Activated CD4-positive, alpha-beta T cell treated with anti-CD3 and anti-CD28 coated beads, Interleukin-2, amount 10 ng/mL, durations not matched to agents 7 days and 5 days (primary cell): ENCODE results near the gene MTFR2. TPM values are rescaled to one million over a fixed set of nuclear protein-coding genes. Genes with fewer than 3 reads are reported as not detected.
A peak's percentile ranks its signal among the peaks of the same experiment; 100 is the strongest.

Experiments
- CTCF ChIA-PET: fragments of 350-600 bp; sonication (Branson Sonifier 250); formaldehyde crosslinking; loops from one replicate; lab custom pipeline; 2021; ENCODE audit warnings: antibody characterized with exemption; lab: Charles Lee
- POLR2A ChIA-PET: fragments of 350-600 bp; sonication (Branson Sonifier 250); formaldehyde crosslinking; loops from one replicate; lab custom pipeline; 2021; ENCODE audit warnings: antibody characterized with exemption; lab: Charles Lee
- DNase-seq: peaks from one replicate; pipeline ENCODE4 v3.0.0-alpha.2; 2020
- H3K27ac Mint-ChIP-seq: one replicate; pipeline ENCODE4 v1.8.0; 2021; ENCODE audit warnings: mild to moderate bottlenecking, moderate library complexity, mixed read lengths
- H3K27me3 Mint-ChIP-seq: one replicate; pipeline ENCODE4 v1.8.0; 2021; ENCODE audit warnings: mixed read lengths
- H3K36me3 Mint-ChIP-seq: one replicate; pipeline ENCODE4 v1.8.0; 2021; ENCODE audit warnings: low read depth, mixed read lengths
- H3K4me1 Mint-ChIP-seq: one replicate; pipeline ENCODE4 v1.8.0; 2021; ENCODE audit warnings: mixed read lengths
- H3K4me3 Mint-ChIP-seq: one replicate; pipeline ENCODE4 v1.8.0; 2021; ENCODE audit warnings: mild to moderate bottlenecking, moderate library complexity, mixed read lengths
- H3K9me3 Mint-ChIP-seq: one replicate; pipeline ENCODE4 v1.8.0; 2021; ENCODE audit warnings: mixed read lengths
- total RNA-seq, 2 experiments: library from RNA; stranded (reverse); gene quantifications; one replicate each; pipeline ENCODE4 v1.2.3, GENCODE V29; 2021

The MTFR2 gene
- total RNA-seq, 2 experiments from 2014 or later, result 23.9 to 26.3 TPM

DNA sequence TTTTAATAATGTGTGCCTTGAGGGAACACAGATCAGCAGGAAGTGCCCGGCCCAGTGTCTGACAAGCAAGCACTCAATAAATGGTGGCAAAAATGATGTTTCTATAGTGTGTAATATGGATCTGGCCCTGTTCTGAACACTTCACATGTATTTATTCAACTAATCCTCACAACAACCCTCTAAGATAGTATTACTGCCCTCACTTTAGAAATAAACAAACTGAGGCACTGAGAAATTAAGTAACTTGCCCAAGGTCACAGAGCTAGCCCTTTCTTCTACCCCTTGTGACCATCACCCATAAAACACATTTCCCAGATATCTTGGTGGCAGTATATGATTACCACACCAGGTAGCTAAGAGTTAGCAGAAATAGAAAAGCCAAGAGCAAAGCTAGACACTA is 12.8 kb upstream of the MTFR2 start:
- H3K27ac Mint-ChIP-seq, result no peak overlapping the region
- CTCF ChIA-PET, result interaction anchor here (2.5 kb wide), 1 partner anchor 12 kb away, joined by 6 read pairs; the partner anchor contains the start of gene MTFR2

DNA sequence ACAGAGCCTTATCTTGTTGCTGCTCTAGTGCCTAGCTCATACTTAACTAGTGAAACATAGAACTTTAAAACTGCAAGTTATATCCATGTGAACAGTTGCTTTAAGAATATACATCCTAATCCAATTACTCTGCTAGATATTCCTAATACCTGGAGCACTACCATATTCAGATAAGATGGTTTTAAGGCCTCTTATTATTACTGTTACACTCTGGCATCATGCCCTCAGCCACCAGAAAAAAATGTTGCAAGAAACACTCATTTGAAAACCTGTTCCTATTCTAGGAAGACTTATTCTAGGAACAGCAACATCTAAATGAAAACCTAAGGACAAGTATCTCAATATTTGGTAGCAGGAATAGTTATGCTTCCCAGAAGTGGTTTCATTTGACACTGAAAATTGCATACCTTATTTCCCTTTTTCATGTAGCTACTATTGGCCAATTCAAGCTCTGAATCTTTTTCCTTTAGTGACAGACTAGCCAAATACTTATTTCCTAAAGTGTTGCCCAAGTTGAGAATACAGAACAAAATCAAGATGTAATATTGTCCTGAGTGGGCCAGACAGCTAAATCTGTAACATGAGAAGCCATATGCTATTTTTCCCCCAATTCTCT is 4.8 kb upstream of the MTFR2 start:
- H3K36me3 Mint-ChIP-seq, result peaks cover 30% of the 10 kb centered on the region
- no peak overlapping the region for H3K27ac Mint-ChIP-seq
- H3K4me1 Mint-ChIP-seq, result peaks cover 31% of the 10 kb centered on the region
- POLR2A ChIA-PET, result no interaction called here
- H3K27me3 Mint-ChIP-seq, result no peaks in the 10 kb centered on the region
- DNase-seq, result no peak
- CTCF ChIA-PET, result interaction anchor here (0.8 to 1.2 kb wide), 3 partner anchors 17 to 68 kb away, joined by 3 to 4 read pairs (median 3); partner anchors contain the start of gene BCLAF1
- no peak overlapping the region for H3K4me3 Mint-ChIP-seq
- H3K9me3 Mint-ChIP-seq, result no peaks in the 10 kb centered on the region

More for the DNA sequence above, 12.8 kb upstream of the MTFR2 start:
- Mint-ChIP-seq H3K27me3 (no peaks in the 10 kb centered on the region), H3K4me3 (no peak overlapping the region), H3K4me1 (peaks cover 13% of the 10 kb centered on the region), H3K9me3 (no peaks in the 10 kb centered on the region), H3K36me3 (peaks cover 64% of the 10 kb centered on the region)
- DNase-seq, result no peak
- POLR2A ChIA-PET, result no interaction called here

DNA sequence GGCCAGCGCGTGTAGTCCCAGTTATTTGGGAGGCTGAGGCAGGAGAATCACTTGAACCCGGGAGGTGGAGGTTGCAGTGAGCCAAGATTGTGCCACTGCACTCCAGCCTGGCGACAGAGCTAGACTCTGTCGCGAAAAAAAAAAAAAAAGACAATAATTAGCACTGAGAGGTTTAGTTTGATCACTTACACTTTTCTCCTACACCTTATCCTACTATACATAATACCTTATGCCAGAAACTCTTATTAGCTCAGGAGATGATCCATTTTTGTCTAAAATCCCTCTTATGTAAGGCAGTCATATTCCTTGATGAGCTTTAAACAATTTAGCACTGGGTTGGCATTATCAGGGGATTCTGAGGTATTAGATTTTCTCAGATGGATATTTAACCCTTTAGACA is 3.6 kb upstream of the MTFR2 start:
- no peak for DNase-seq
- H3K4me1 Mint-ChIP-seq, result peaks cover 39% of the 10 kb centered on the region
- ChIA-PET CTCF (interaction anchor here (1.4 kb wide), 1 partner anchor 30 kb away, joined by 3 read pairs; no protein-coding TSS in a partner anchor), POLR2A (interaction anchor here (0.6 kb wide), 1 partner anchor 777 kb away, joined by 5 read pairs; no protein-coding TSS in a partner anchor)
- no peaks in the 10 kb centered on the region for H3K9me3 Mint-ChIP-seq
- H3K27ac Mint-ChIP-seq, result no peak overlapping the region
- H3K27me3 Mint-ChIP-seq, result no peaks in the 10 kb centered on the region
- H3K4me3 Mint-ChIP-seq, result no peak overlapping the region
- H3K36me3 Mint-ChIP-seq, result peaks cover 32% of the 10 kb centered on the region

DNA sequence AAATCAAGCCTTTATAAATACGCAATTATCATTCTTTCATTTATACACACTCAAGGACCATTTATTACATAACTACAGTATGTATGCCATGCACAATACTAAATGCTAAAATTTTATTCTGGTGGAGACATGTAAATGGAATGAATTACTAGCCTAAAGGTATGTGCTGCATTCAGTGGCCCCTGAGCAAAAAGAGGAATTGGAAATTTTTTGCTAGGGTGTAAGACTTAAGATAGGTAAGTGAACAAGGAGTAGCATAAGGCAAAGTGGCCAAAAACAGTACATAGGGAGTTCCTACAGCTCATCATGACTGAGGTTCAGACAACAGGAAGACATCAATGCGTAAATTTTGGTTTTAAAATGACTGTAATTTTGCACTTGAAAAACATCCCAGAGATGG is 2.3 kb upstream of the MTFR2 start:
- H3K4me3 Mint-ChIP-seq, result no peak overlapping the region
- H3K27me3 Mint-ChIP-seq, result no peaks in the 10 kb centered on the region
- DNase-seq, result no peak
- ChIA-PET CTCF (interaction anchor here (1.4 to 1.9 kb wide), 4 partner anchors 19 to 36 kb away, joined by 3 to 5 read pairs (median 4); no protein-coding TSS in a partner anchor), POLR2A (interaction anchor here (0.9 kb wide), 1 partner anchor 36 kb away, joined by 4 read pairs; no protein-coding TSS in a partner anchor)
- peaks cover 37% of the 10 kb centered on the region for H3K36me3 Mint-ChIP-seq
- H3K27ac Mint-ChIP-seq, result no peak overlapping the region
- H3K9me3 Mint-ChIP-seq, result no peaks in the 10 kb centered on the region
- peaks cover 52% of the 10 kb centered on the region for H3K4me1 Mint-ChIP-seq

DNA sequence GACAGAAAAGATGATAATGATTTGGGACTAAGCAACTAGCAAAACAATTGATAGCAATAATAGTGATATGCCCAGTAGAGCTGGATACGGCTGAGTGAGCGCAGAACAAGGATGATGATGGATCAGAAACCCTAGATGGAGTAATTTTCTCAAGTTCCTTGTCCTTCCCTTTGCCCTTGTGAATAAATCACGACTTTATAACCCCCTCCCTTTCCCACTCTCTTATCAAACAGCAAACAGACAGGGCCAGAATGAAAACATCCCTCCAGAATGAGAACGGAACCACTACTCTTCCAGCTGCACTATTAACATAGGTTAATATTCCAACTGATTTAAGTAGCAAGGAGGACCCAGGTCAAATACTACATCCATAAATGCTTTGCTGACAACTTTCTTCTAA is 1.3 kb upstream of the MTFR2 start:
- Mint-ChIP-seq H3K4me3 (peak overlapping the region; percentile 89), H3K36me3 (peaks cover 43% of the 10 kb centered on the region), H3K4me1 (peaks cover 56% of the 10 kb centered on the region), H3K9me3 (no peaks in the 10 kb centered on the region), H3K27ac (peak overlapping the region; percentile 89), H3K27me3 (no peaks in the 10 kb centered on the region)
- ChIA-PET CTCF (interaction anchor here (1.0 to 1.9 kb wide), 3 partner anchors 20 to 37 kb away, joined by 3 to 5 read pairs (median 5); no protein-coding TSS in a partner anchor), POLR2A (interaction anchor here (0.6 to 0.9 kb wide), 2 partner anchors 31 to 37 kb away, joined by 3 to 4 read pairs; no protein-coding TSS in a partner anchor)
- no peak for DNase-seq

DNA sequence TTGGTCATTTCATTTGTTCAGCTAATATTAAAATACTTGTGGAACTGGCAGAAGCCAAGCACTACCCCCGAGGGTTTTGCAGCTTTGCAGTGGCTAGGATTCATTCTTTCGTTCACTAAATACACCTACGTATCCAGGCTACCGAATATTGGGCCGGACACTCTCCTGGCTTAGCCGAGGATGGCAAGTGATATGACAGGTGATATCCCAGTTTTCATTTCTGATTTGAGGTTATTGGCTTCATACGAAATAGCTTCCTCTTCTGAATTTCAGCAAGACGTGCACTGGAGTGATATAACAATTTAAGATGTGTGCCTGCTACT is 536 bp upstream of the MTFR2 start:
- Mint-ChIP-seq H3K27ac (peak overlapping the region; percentile 89), H3K27me3 (no peaks in the 10 kb centered on the region), H3K4me1 (peaks cover 61% of the 10 kb centered on the region), H3K36me3 (peaks cover 48% of the 10 kb centered on the region), H3K9me3 (no peaks in the 10 kb centered on the region), H3K4me3 (peak overlapping the region; percentile 89)
- ChIA-PET POLR2A (interaction anchor here (0.9 to 1.5 kb wide), 2 partner anchors 18 to 39 kb away, joined by 3 to 13 read pairs; partner anchors contain the start of gene BCLAF1), CTCF (interaction anchor here (0.5 to 2.6 kb wide), 8 partner anchors 12 to 1309 kb away, joined by 3 to 10 read pairs (median 4); no protein-coding TSS in a partner anchor)
- no peak for DNase-seq

DNA sequence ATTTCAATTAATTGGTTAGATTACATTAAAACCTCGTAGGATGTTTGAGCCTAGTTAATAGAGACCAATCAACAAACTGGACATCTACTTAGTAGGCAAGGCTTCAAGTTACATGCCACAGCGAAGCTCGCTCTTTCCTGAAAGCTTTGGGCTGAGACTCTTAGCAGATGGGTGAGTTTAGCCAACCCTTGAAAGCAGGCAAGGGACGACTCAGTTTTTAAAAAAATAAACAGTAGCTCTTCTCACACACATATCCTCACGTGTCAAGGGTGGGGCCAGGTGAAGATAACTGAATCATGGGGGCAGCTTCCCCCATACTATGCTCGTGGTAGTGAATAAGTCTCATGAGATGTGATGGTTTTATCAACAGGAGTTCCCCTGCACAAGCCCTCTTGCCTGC is 775 bp downstream of the MTFR2 start:
- peaks cover 56% of the 10 kb centered on the region for H3K4me1 Mint-ChIP-seq
- POLR2A ChIA-PET, result interaction anchor here (1.5 kb wide), 1 partner anchor 40 kb away, joined by 13 read pairs; the partner anchor contains the start of gene BCLAF1
- CTCF ChIA-PET, result interaction anchor here (0.9 to 2.6 kb wide), 2 partner anchors 22 to 68 kb away, joined by 3 to 10 read pairs; no protein-coding TSS in a partner anchor
- peak overlapping the region; percentile 89 for H3K27ac Mint-ChIP-seq
- no peak for DNase-seq
- H3K27me3 Mint-ChIP-seq, result no peaks in the 10 kb centered on the region
- peak overlapping the region; percentile 89 for H3K4me3 Mint-ChIP-seq
- H3K36me3 Mint-ChIP-seq, result peaks cover 51% of the 10 kb centered on the region
- no peaks in the 10 kb centered on the region for H3K9me3 Mint-ChIP-seq

DNA sequence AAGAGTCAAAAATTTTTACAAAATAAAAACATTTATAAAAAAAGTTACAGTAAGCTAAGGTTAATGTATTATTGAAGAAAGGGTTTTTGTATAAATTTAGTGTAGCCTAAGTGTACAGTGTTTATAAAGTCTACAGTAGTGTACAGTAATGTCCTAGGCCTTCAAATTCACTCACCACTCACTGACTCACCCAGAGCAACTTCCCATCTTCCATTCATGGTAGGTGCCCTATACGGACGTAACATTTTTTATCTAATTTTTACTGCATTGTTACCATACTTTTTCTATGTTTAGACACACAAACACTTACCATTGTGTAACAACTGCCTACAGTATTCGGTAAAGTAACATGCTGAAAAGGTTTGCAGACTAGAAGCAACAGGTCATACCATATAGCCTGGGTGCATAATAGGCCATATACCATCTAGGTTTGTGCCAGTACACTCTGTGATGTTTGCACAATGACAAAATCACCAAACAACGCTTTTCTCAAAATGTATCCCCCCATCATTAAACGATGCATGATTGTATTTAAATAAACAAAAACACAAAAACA is 6.0 kb downstream of the MTFR2 start:
- ChIA-PET POLR2A (no interaction called here), CTCF (interaction anchor here (0.6 kb wide), 1 partner anchor 571 kb away, joined by 5 read pairs; no protein-coding TSS in a partner anchor)
- Mint-ChIP-seq H3K36me3 (peaks cover 62% of the 10 kb centered on the region), H3K4me3 (no peak overlapping the region), H3K9me3 (no peaks in the 10 kb centered on the region), H3K4me1 (peaks cover 36% of the 10 kb centered on the region), H3K27me3 (no peaks in the 10 kb centered on the region), H3K27ac (no peak overlapping the region)
- no peak for DNase-seq

DNA sequence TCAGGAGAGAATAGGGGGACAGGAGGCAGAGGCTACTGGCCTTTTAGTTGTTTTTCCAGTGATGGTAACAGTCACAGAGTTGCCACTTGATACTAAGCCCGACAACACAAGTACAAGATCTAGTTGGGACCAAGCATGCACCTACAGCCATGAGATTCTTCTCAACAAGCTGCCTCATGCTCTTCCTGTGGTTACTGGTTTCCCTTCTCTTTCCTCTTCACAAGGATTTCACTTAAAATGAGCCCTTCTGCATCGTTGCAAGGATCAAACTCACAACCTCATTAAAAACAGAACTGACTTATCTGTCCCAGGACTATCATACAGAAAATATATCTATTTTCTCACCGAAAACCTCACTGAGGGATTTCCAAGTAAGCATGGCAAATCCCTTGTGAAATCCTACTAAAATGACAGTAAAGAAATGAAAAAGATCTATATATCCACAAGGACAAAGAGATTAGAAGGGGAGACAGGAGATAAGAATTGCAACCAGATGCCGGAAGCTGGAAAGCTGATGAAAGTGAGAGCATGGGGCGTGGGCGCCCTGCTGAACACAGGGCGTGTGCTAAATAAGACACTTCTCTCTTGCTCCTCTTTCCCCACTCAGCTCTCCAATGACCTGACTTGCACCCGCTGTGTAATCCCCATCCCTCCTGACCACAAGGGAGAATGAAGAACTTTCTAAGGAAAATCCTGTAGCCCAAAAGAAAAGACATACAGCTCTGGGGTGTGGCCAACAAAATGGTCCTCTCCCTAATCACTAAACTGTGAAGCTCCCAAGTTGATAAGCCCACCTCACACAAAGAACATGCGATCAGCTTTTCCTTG is 13.4 kb downstream of the MTFR2 start:
- Mint-ChIP-seq H3K36me3 (peaks cover 57% of the 10 kb centered on the region), H3K27me3 (no peaks in the 10 kb centered on the region), H3K9me3 (no peaks in the 10 kb centered on the region), H3K4me1 (peaks cover 25% of the 10 kb centered on the region), H3K4me3 (no peak overlapping the region), H3K27ac (peak overlapping the region; percentile 58)
- ChIA-PET POLR2A (no interaction called here), CTCF (interaction anchor here (0.9 to 2.4 kb wide), 3 partner anchors 10 to 738 kb away, joined by 3 to 9 read pairs (median 4); no protein-coding TSS in a partner anchor)
- no peak for DNase-seq

DNA sequence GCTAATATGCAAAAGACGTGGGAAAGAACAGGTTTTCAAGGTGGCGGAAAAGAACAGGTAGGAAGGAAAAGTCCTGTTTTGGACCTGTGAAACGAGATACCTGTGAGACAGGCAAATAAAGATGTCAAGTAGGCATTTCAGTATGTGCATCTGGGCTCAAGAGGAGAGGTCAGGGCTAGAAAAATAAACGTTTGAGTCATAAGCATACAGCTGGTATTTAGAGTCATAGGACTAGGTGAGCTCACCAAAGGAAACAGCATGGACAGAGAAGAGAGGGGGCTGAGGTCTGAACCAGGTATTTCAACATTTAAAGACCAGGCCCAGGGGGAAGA is 14.9 kb downstream of the MTFR2 start:
- CTCF ChIA-PET, result interaction anchor here (0.8 to 1.5 kb wide), 3 partner anchors 9 to 10 kb away, joined by 4 read pairs; no protein-coding TSS in a partner anchor
- H3K4me3 Mint-ChIP-seq, result no peak overlapping the region
- peak overlapping the region; percentile 37 for H3K27ac Mint-ChIP-seq
- no peaks in the 10 kb centered on the region for H3K9me3 Mint-ChIP-seq
- H3K4me1 Mint-ChIP-seq, result peaks cover 25% of the 10 kb centered on the region
- POLR2A ChIA-PET, result no interaction called here
- H3K36me3 Mint-ChIP-seq, result peaks cover 56% of the 10 kb centered on the region
- H3K27me3 Mint-ChIP-seq, result no peaks in the 10 kb centered on the region
- no peak for DNase-seq

DNA sequence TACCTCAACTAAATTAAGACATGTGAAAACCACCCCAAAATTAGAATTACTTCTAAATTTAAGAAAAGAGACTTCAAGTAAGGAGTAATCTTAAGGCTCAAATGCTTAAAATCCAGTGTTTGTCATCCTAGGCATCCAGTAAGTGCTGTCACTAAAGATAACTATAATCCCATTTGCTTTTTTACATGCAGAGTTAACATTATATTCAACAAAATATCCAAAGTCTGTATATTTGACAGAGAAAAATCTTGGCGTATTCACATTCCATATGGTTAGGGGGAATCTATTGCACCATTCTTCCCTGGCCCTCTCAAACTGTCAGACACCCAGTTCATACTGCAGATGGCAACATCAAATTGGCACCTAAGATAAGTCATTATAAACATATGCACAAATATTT is 17.4 kb downstream of the MTFR2 start:
- no peaks in the 10 kb centered on the region for H3K27me3 Mint-ChIP-seq
- CTCF ChIA-PET, result interaction anchor here (1.2 kb wide), 1 partner anchor 20 kb away, joined by 3 read pairs; no protein-coding TSS in a partner anchor
- POLR2A ChIA-PET, result no interaction called here
- peaks cover 44% of the 10 kb centered on the region for H3K36me3 Mint-ChIP-seq
- H3K9me3 Mint-ChIP-seq, result no peaks in the 10 kb centered on the region
- no peak overlapping the region for H3K27ac Mint-ChIP-seq
- no peak overlapping the region for H3K4me3 Mint-ChIP-seq
- H3K4me1 Mint-ChIP-seq, result peaks cover 22% of the 10 kb centered on the region
- no peak for DNase-seq

DNA sequence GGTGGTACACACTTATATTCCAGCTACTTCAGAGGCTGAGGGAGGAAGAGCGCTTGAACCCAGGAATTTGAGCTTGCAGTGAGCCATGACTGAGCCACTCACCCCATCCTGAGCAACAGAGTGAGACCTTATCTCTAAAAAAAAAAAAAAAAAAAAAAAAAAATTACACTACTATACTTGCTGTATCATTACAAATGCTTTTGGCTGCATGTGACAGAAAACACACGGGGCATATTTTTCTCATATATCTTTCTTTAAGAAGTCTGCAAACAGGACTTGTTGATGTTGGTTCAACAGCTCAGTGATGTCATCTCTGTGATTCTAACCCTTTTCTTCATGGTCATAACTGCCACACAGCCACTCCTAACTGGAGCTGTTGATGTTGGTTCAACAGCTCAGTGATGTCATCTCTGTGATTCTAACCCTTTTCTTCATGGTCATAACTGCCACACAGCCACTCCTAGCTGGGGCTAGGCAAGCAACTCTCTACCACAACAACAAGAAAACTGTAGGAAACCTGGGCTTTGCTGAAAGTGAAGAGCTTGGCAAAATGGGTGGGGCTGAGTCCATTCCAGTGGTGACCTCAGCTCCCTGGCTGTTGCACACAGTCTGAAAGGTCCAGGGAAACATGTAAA is 19.8 kb downstream of the MTFR2 start:
- Mint-ChIP-seq H3K9me3 (no peaks in the 10 kb centered on the region), H3K4me3 (no peak overlapping the region), H3K36me3 (peaks cover 26% of the 10 kb centered on the region), H3K4me1 (peaks cover 14% of the 10 kb centered on the region), H3K27me3 (no peaks in the 10 kb centered on the region), H3K27ac (peak overlapping the region; percentile 58)
- ChIA-PET POLR2A (interaction anchor here (0.5 kb wide), 1 partner anchor 737 kb away, joined by 7 read pairs; no protein-coding TSS in a partner anchor), CTCF (interaction anchor here (0.5 to 1.7 kb wide), 3 partner anchors 20 to 377 kb away, joined by 3 to 5 read pairs (median 3); partner anchors contain the start of gene MTFR2)
- no peak for DNase-seq
